ENCODE data around the gene LAPTM4A.
A peak's percentile ranks its signal among the peaks of the same experiment; 100 is the strongest.

The LAPTM4A gene

DNA sequence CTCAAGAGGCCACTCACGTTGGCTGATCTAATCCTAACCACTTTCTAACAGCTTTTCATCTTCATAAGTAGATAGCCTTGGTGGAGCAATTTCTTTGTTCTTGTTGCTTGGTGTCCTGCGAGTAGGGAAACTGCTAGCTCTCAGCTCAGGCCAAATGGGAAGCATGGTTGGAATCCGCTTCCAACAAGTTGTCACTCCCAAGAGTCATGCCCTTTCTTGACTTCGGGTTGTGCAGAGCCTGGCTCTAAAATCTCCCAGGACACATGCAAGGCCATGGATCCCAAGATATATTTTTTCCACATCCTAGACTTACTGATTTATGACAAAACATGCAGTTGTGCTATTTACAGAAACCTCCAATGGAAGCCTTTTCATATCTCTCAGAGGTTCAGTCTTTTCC, 31.7 kb downstream of the LAPTM4A start:
- ATAC-seq: no peak
- DNase-seq: no peak

DNA sequence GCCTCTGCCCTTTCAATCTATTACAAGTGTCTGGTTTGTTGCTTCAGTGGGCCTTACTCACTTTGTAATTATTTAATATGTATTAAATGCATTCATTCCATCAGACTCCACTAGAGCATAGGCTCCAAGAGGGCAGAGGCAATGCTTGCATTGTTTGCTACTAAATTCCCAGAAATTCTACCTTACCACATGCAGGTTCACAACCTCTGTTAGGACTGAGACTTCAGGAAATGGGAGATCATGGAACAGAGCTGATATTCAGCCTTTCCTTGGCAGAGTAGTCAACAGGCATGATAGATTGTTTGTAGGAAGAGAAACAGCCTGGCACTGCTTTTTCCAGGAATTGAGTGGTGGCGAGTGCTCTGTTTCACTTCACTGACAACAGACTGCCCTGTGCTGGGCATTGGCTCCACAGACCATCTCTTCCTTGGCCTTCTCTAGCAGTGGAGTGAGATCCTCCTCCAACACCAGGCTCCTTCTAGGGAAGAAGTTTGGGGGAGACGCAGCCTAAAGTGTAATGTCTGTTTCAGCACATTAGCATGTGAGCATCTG, 32.8 kb downstream of the LAPTM4A start:
- ATAC-seq (no peak), DNase-seq (no peak)

DNA sequence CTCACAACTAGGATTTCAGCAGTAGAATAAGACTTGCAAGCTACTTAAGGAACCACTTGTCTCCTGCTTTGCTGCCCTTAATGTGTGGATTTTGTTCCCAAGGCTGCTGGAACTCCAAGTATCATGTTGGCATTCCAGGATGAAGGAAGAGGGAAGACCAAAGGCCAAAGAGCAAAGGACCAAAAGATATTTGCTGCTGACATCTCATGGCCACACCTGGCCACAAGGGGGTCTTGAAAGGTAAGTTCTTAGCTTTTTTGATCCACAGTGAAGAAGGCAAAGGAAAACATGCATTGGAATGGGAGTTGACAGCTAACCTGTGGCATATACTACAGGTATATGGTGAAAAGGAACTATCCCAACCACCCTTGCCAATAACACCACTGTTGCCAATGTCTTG, 35.1 kb downstream of the LAPTM4A start:
- no peak for ATAC-seq
- DNase-seq: no peak

DNA sequence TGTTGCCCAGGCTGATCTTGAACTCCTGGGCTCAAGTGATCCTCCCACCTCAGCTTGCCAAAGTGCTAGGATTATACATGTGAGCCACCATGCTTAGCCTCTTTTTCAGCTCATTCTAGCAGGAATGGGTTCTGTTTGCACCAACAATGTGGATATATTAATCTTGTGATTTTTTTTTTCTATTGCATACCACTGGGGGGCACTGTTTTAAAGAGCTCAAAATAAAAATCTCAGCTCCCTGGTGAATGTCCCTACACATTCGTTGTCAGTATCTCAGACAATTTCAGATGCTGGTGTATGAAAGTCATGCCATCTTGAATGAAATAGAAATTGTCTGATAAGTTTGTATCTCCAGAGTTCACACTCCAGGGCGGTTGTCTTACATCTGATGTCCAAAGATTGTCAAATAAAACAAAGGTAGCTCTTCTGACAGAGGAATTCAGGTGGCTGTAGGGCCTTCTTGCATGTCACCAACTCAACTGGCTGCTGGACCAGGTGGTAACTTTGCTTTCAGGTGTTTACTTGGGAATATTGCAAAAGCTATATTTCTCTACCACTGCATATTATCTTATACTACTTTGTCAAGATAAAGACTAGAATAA, 35.8 kb downstream of the LAPTM4A start:
- ATAC-seq (no peak), DNase-seq (no peak)

DNA sequence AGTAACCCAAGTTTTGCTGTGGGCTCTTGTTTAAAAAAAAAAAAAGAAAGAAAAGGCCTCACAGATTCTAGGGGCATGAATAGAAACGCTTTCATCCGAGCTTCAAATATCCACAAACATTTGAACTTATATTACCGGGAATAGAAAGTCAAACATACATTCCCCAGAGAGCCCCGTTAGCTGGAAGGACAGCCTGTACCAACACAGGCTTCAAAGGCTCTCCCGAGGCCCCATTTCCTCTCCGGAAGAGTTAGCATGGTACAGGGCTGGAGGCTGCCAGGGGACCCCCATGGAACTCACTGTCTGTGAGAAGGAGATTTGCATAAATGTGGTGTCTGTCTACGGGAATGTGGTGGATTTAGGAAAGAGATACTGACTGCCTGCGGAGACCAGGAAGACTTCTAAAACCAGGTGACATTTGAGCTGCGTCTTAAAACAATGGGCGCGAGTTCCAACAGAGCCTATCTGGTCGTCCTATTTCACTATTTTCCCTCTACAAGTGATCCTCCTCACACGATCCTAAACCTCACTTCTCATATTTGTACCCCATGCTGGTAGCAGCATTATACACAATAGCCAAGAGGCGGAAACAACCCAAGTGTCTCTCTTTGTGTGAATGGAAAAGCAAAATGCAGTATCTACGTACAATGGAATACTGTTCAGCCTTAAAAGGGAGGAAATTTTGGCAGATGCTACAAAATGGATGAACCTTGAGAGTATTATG, 38.1 kb downstream of the LAPTM4A start:
- ATAC-seq: no peak
- no peak for DNase-seq

DNA sequence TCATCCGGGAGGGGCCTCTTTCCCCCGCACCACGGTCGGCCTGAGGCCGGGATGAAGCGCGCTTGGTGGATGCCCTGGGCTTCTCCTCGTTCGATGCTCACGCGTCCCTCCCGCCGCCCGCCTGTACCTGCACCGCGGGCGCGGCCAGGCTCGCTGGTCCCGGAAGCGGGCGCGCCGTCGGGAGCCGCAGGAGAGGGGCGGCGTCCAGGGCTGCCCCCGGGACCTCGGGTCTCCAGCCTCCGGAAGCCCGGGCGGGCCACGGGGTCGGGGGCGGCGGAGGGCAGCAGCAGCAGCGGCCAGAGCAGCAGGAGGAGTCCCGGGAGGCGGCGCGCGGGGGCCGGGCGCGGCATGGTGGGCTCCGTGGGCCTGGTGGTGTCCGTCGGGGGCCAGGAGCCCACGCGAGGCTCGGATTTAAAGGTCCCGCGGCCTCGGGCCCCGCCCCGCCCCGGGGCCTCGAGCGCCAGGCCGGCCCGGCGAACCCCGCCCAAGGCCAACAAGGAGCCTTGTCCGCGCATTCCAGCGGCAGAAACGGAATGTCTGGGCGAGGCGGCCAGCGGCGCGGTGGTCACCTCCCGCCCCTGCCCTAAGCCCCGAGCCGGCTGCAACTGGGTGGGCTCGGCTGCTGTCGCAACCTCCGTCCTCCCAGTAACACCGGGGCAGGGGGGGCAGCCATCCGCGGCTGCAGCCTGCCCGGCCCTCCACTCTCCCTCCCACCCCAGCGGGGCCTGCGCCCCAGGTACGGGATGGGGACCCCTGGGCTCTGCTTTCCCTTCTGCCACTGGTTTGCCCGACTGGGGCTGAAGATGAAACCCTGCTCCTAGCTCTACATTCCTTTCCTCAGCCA, 38.9 kb downstream of the LAPTM4A start, which contains the start of gene MATN3:
MATN3 (minus strand) TSS at position 387 of the 844 bp plus-strand sequence; CDS start at position 350, 37 bp downstream.
- DNase-seq (peak; percentile 8), ATAC-seq (no peak)

DNA sequence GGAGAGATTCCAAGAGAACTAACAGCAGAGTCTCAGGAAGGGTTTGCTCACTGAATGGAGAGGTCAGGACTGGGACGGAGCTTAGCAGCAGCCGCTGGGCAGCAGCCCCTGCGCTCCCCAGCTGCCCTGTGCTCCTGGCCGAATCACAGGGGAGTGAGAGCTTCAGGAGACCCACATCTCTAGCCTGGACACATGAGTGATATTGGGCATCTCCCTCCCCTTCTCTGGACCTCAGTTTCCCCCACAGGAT, 39.5 kb downstream of the LAPTM4A start:
- ATAC-seq (no peak), DNase-seq (no peak)

DNA sequence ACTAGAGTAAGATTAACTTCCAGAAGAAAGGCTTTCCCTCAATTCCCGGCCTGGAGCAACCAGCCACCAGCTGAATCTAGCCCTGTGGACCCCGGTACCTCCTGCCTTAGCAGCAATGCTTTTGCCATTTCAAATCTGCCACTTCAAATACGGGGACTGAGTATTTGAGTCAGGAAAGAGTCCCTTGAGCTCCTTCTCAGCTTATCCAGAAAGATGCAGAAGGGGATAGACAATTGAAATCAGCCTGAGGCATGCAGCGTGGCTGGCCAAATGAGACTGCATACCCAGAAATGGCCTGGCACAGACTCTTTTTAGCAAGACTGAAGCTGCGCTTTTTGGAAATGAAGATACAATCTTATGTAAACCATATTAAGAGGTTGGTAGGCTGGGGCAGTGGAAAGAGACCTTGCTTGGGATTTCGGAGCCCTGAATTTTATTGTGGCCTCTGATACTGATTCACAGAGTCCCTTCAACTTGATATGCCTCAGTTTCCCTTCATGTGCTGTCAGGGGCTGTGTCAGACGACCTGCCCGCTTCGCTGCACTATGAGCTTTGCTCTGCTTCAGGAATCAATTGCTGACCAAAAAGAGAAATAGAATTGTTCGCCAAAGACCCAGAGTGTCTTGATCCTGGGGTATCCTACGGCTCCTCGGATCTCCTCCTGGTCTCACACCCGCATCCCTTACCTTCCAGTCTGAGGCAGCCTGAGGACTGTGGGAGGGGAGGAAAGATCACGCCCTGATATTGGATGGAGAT, 40.0 kb downstream of the LAPTM4A start:
- ATAC-seq: no peak

DNA sequence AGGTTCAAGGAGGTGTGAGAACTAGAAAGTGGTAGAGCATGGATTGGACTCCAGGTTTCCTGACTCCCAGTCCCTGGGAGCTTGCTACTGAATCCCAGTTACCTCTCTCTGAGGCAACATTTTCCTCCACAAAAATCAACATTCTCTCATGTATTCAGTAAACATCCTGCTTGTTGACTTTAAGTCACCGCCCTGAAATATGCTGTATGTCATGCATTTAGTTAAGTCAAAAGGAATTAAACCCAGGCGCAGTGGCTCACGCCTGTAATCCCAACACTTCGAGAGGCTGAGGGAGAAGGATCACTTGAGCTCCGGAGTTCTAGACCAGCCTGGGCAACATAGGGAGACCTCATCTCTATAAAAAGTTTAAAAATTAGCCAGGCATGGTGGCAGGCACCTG, 42.7 kb downstream of the LAPTM4A start:
- ATAC-seq (no peak), DNase-seq (no peak)

More for the DNA sequence above, 40.0 kb downstream of the LAPTM4A start:
- DNase-seq: no peak

DNA sequence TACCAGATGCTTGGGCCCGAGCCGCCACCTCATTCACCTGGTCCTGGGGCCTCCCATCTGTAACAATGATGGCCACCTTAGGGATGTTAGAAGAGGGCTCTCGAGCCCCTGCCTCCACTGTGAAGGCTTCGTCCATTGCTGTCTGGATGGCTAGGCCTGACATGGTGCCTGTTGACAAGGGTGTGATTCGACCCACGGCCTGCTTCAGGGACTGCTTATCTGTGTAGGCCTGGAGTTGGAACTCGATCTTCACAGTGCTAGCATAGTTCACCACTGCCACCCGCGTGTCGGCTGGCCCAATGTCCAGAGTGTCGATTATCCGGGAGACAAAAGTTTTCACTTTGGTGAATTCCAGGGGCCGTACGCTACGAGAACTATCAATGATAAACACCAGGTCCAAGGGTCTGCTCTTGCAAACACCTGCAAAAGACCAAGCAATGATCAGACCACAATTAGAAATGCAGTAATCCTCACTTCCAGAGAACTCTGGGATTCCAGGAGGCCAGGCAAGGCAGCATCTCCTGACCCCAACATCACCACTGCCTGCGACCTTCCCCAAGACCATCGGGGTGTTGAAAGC, 45.4 kb downstream of the LAPTM4A start:
- no peak for ATAC-seq
- DNase-seq: no peak

DNA sequence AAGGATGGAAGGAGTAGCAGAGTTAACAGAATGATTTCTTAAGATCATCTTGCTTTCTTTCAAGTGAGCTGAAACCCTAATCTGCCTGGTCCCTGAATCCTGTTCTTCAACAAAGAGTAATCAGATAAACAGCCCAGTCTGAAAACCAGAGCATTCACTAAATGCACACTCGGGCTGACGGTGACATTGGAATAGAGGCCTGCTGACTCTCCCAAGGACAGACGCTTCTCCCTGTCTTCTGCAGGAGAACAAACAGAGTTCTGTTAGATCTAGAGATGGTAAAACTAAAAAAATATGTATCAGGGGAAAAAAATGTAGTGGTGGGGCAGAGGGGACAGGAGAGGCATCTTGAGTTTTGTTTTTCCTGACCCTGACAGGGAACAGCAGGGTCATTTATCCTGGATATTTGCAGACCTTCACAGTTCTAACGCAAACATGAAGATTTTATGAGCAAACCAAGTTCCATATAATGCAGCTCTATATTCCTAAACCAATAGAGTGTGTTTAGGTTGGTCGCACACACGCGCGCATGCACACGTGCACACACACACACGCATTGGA, 46.3 kb downstream of the LAPTM4A start:
- ATAC-seq: no peak
- DNase-seq: no peak

DNA sequence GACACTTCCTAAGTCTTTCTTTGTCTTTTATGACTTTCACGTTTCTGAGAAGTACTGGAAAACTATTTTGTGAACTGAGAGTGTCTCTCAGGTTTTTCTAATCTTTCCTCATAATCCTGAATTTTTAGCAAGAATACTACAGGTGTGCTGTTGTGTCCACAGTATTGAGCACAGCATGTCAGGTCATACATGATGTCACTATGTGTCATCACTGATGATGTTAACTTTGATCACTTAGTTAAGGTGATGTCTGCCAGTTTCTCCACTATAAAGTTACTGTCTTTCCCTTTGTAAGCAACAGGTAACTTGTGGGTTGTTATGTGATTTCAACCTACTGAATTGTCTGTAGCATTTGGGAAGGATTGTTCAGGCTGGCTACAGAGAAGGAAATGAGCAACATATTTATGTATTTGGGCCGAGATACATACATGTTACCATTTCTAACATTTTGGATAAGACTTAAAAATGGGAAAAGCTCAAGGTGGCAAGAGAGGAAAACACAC, 50.0 kb downstream of the LAPTM4A start:
- DNase-seq: no peak
- no peak for ATAC-seq

DNA sequence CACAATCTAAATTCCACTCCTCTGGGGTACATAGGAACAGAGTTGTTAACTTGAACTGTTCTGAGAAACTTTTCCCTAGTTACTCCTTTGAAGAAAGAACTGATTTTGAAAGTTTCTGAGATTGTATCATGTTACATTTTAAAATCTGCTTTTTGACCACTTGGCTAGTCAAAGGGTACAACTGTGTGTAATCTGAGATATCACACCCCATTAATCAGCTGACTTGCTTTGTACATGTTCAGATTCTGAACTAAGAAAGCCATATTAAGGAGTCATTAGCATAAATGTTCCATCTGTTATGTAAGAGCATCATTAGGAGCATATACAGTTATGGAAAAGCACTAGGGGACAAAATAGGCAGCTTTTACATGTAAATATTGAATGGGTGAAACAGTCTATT, 57.7 kb downstream of the LAPTM4A start:
- ATAC-seq (no peak), DNase-seq (no peak)

DNA sequence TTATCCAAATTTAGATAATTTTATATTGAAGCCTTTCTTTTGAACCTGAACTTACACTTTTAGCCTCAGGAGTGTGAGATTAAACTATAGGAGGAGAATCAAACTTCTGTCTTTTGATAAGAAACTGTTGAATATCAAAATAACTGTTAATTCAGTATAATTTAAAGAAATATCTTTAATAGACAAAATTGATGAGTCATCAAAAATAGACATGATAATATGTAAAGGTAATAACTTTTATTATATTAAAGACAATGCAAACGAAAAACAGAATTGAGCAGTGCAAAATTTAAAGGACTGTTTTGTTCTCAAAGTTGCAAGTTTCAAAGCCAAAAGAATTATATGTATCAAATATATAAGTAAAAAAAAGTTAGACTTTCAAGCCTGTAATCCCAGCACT, 59.5 kb downstream of the LAPTM4A start:
- ATAC-seq: no peak
- no peak for DNase-seq

DNA sequence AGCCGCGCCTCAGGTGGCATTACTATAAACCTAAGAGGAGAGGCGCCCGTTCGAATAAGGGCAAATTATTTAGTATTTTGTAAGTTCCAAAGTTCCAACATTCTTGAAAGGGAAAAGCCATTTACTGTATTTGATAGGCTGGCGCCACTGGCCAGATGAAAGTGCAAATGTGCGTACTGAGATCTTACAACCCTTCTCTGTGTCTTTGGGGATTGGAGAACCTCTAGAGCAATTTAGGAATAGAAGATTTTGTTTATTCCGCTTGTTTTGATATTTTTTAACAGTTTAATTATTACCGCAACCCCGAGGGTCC, 61.1 kb downstream of the LAPTM4A start:
- ATAC-seq: no peak
- no peak for DNase-seq

DNA sequence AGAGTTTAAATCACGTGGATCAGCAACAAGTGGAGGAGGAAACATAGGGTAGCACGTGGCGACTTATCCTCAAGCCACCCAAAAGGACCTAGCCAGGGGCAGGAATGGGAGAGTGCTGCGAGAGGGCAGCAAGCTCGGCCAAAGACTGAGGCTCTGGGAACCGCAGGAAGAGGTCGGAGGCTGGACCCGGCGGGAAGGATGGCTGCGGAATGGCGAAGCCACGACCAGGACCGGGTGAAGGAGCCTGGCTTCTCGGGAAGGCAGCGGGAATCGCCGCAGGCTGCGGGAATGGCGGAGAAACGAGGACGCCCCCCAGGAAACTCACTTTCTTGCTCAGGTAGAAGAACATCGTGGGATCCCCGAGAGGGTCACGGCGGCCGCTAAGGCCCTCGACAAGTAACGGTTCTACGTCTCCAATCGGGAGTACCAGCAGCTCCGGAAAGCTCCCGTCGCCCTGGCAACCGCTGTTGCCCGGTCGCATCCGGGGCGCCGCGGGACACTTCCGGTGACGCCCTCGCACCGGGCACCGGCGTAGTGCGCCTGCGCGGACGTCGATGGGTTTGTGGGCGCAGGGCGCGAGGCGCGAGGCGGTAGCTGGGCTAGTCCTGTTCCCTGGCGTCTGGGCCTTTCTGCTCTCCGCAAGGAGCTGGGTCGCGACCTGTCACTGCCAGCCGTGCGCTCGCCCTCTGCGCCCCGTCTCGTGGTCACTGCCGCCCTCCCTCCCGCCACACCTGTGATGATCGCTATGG, 61.6 kb downstream of the LAPTM4A start, which contains the start of gene WDR35:
WDR35 (minus strand) TSS at position 439 of the 749 bp plus-strand sequence; CDS start at position 349, 90 bp downstream.
- DNase-seq: peak; percentile 95
- peak; percentile 96 for ATAC-seq

DNA sequence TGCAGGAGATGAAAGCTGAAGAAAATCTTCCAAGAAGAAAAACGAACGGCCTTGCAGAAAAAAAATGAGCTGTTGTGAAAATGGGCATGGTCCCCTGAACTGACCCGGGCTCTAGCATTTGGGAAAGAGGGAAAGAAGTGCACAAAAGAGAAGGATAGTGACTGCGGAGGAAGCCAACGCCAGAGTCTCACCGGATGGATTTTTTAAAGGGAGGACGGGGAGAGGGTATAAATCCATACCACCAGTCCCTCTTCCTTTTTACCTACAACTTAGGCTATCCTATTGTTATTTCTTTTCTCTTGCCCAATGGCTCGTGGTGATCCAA, 62.1 kb downstream of the LAPTM4A start:
- ATAC-seq: no peak
- no peak for DNase-seq

DNA sequence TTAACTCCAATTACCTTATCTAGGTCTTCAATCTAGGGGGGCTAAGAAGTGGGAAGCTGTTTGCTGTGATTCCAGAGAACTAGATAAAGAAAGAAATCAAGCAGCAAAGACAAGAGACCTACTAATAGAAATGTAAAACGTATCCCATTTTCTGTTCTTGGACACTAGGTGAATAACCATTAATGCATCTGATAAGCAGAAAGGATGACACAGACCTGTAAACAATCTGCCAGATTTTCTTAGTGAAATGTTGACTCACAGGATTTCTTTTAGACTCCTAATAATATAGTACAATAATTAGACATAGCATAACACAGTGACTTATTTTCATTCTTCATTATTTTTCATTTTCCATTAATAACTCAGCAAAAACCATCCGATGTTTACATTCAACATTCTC, 62.8 kb downstream of the LAPTM4A start:
- no peak for ATAC-seq
- DNase-seq: no peak

DNA sequence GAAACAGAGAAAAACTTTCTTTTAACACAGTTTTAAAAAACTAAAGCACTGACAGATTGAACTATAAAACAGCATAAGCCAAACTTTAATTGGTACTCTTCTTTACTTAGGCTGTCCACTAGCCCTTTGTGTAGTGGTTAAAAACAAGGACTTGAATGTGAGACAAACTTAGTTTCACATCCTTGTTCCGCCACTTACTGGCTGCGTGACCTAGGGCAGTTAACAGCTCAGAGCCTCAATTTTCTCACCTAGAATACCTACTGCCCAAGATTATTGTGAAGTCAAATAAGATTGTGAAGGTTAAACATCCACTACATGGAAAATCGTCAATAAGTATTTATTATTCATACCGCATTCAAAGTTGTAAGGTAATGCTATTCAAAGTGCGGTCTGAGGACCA, 63.5 kb downstream of the LAPTM4A start:
- ATAC-seq (no peak), DNase-seq (no peak)
